AG10803 (cell line): ENCODE results near the gene NFATC2.
"Not testable (repeated sequence)": the region's sequence is repeated elsewhere in the genome, so short reads cannot be mapped to it uniquely, and the experiment has no call there.

ENCODE experiments used
- DNase-seq: peaks from one replicate; pipeline ENCODE4 v3.0.0; 2010; ENCODE audit warnings: low read depth
- H3K4me3 ChIP-seq: 2 replicates; pipeline ENCODE4 v1.5.1; 2011; ENCODE audit warnings: mild to moderate bottlenecking, low read length, control low read depth
- TF ChIP-seq, protein P1 (sequence below): conservative IDR thresholded peaks from 2 replicates; pipeline ENCODE4 v1.5.1; 2011; ENCODE audit warnings: mild to moderate bottlenecking, low read length, control low read depth, inconsistent platforms

The NFATC2 gene

DNA sequence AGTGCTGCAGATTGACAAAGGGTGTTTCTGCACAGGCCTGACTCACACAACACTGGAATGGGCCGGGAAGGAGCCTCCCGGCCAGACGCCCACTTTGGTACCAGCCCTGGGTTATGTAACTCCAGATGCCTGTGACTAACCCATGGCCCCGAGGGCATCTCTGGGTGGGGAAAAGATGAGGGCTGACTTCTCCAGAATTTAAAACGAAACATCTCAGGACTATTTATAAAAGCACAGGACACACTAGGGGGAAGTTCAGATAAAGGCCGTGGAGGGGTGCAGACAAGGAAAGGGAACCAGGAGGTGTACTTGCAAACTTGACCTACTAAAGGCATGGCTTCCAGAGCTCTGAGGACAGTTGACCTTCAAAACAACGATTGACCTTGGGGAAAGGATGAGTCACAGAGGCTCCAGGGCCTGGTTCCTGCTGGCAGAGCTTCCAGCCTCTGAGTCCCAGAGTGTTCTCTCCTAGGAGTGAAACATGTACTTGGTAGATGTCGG is 196.9 kb downstream of the NFATC2 start:
- no peak overlapping the region for H3K4me3 ChIP-seq
- TF ChIP-seq, protein P1, sequence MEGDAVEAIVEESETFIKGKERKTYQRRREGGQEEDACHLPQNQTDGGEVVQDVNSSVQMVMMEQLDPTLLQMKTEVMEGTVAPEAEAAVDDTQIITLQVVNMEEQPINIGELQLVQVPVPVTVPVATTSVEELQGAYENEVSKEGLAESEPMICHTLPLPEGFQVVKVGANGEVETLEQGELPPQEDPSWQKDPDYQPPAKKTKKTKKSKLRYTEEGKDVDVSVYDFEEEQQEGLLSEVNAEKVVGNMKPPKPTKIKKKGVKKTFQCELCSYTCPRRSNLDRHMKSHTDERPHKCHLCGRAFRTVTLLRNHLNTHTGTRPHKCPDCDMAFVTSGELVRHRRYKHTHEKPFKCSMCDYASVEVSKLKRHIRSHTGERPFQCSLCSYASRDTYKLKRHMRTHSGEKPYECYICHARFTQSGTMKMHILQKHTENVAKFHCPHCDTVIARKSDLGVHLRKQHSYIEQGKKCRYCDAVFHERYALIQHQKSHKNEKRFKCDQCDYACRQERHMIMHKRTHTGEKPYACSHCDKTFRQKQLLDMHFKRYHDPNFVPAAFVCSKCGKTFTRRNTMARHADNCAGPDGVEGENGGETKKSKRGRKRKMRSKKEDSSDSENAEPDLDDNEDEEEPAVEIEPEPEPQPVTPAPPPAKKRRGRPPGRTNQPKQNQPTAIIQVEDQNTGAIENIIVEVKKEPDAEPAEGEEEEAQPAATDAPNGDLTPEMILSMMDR = no peak
- peak; percentile 77 for DNase-seq

DNA sequence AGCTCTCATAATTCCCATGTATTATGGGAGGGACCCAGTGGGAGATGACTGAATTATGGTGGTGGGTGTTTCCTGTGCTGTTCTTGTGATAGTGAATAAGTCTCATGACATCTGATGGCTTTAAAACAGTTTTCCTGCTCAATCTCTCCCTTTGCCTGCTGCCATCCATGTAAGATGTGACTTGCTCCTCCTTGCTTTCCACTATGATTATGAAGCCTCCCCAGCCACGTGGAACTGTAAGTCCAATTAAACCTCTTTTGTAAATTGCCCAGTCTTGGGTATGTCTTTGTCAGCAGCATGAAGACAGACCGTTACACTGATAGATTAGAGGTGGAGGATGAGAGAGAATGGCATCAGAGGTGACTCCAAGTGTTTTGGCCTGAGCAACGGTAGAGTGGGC is 198.7 kb downstream of the NFATC2 start:
- H3K4me3 ChIP-seq, DNase-seq: not testable (repeated sequence)

DNA sequence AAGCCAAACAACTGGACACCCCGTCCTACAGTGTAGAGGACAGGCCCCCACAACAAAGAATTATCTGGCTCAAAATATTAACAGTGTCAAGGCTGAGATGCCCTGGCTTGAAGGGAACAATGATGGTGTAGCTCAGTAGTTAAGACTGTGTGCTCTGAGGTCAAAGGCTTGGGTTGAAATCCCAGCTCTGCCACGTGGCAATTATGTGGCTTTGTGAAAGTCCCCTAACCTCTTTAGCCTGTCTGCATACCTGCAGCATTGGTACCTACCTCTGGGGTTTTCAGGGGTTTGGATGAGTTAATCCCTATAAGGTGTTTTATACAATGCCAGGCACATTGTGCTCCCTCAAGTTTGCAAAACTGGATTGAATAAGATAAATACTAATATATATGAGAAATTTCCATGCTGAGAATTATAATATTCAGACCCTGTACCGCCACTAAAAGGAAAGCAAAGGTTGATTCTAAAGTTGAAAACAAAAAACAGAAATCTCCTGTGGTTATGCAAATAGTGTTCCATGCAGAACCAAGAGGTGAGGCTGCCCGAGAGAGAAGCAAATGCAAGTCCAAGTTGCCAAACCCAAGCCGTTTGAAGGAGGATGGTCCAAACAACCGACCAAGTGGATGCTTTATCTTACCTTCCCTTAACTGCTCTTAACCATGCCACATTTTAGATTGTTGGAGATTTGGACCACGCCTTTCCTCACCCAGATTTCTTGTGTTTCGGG is 199.8 kb downstream of the NFATC2 start:
- H3K4me3 ChIP-seq = no peak overlapping the region
- no peak for DNase-seq
- TF ChIP-seq, protein P1 = no peak

DNA sequence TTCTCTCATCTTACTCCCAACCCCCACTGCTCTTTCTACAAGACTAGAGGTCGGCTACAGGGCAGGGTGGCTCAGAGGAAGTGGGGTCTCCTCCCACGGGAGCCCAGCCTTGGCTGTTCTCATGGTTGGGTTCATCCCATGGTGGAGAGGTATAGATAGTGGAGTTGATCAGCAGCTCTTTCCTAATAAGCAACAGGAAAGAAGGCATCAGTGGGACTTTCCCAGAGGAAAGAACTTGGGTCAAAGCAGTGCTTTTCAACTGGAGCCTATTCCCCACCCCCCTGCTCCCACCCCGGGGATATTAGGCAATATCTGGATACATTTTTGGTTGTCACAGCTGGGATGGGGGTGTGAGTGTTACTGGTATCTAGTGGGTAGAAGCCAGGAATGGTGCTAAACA is 200.9 kb downstream of the NFATC2 start:
- peak; percentile 56 for DNase-seq
- TF ChIP-seq, protein P1 = no peak

DNA sequence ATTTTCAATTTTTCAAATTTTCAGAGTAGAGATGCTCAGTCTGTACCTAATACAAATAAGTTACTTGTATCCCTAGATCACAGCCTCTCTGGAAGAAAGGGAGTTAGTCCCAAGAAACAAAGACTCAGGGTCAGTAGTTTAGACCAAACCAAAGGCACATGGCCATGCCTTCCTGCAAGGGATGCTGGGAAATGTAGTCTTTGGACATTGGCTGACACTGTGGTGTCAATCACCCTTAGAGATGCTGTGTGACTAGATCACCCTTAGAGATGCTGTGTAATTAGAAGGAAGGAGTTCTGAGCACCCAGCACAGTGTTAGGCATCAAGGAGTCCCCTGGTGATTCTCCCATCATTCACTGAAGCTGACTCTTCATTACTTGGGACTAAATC is 202.1 kb downstream of the NFATC2 start:
- TF ChIP-seq, protein P1 = no peak
- DNase-seq = no peak
- no peak overlapping the region for H3K4me3 ChIP-seq

More for the DNA sequence above, 200.9 kb downstream of the NFATC2 start:
- H3K4me3 ChIP-seq = no peak overlapping the region

DNA sequence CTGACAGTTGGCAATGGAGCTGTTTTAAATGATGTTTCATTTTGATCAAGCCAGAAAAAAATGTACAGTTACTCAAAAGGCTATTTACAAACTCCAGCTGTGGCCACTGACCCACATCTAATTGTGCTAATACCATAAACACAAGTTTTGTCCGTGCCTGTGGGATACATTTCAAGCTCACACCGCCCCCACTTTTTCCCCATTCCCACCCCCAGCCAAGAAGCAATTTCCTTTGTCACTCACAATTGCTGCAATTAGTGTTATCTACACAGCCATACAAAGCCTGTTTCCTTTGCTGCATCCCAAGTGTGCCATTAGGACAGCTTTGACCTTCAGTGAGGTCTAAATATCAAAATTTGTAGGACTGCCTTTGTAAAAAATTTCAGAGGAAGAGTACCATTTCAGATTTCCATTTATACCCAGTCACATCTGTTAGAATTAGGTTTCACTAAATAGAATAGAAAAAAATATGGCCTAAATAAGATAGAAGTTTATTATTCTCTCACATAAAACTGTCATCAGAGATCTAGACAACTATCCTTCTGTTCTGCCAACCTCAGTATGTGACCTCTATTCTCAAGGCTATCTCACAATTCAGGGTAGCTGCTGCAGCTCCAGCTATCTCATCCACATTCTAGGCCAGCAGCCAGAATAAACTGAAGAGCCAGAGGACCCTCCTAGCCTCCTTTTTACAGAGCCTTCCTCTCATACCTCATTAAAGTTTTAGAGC is 202.6 kb downstream of the NFATC2 start:
- no peak overlapping the region for H3K4me3 ChIP-seq
- TF ChIP-seq, protein P1 = no peak
- peak; percentile 26 for DNase-seq

DNA sequence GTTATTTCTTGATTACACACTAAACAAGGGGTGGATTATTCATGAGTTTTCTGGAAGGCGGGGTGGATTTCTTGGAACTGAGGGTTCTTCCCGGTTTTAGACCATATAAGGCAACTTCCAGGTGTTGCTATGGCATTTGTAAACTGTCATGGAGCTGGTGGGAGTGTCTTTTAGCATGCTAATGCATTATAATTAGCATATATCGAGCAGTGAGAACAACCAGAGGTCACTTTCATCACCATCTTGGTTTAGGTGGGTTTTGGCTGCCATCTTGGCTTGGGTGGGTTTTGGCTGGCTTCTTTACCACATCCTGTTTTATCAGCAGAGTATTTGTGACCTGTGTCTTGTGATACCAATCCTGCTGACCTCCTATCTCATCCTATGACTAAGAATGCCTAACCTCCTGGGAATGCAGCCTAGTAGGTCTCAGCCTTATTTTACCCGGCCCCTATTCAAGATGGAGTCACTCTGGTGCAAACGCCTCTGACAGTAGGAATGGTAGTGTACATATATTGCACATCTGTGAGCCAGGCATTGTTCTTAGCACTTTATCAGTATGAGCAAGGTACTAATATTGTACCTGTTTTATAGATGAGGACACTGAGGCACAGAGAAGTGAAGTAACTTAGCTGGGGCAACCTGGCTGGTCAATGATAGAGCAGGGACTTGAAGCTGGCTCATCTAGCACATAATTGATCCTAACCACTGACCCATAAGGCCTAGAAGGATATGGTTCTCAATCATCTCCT is 203.7 kb downstream of the NFATC2 start:
- no peak overlapping the region for H3K4me3 ChIP-seq
- DNase-seq = no peak
- TF ChIP-seq, protein P1 = no peak
